ENCODE measurements around the gene RBM43.

The RBM43 gene

DNA sequence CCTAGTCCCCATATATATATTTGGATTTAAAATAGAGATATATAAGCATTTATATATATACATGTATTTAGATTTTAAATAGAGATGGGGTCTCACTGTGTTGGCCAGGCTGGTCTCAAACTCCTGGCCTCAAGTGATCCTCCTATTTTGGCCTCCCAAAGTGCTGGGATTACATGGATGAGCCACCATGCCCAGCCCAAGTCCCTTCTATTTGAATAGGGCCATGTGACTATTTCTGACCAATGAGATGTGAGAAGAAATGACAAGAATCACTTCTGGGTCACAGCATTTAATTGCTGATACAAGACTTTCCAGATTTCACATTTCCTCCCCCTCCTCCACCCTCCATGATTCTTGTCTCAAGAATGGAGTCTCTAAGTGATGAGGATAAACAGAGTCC, 6.4 kb upstream of the RBM43 start:
- TF ChIP-seq, protein P1, sequence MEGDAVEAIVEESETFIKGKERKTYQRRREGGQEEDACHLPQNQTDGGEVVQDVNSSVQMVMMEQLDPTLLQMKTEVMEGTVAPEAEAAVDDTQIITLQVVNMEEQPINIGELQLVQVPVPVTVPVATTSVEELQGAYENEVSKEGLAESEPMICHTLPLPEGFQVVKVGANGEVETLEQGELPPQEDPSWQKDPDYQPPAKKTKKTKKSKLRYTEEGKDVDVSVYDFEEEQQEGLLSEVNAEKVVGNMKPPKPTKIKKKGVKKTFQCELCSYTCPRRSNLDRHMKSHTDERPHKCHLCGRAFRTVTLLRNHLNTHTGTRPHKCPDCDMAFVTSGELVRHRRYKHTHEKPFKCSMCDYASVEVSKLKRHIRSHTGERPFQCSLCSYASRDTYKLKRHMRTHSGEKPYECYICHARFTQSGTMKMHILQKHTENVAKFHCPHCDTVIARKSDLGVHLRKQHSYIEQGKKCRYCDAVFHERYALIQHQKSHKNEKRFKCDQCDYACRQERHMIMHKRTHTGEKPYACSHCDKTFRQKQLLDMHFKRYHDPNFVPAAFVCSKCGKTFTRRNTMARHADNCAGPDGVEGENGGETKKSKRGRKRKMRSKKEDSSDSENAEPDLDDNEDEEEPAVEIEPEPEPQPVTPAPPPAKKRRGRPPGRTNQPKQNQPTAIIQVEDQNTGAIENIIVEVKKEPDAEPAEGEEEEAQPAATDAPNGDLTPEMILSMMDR (IDR thresholded peaks at IDR 0.05; ENCODE audit: low read depth, low read length): no peak

DNA sequence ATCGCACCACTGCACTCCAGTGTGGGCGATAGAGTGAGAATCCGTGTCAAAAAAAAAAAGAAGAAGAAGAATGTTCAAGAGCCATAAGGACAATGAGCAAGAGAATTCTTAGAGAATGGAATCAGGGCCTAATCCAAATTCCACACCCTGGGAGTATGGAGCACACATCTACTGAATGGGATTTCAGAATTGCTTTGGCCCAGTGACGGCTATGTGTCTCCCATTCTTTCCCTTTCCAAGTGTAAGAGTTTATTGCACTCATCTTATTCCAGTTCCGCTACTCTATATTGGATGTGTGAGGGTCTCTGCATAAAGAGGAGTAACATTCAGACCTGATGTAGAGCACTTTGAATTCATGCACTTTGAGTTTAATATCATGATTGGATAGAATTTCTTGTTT, 5.9 kb upstream of the RBM43 start:
- DNase-seq (ENCODE audit: extremely low read depth, low read depth): no peak
- TF ChIP-seq, protein P1 (IDR thresholded peaks at IDR 0.05; ENCODE audit: low read depth, low read length): no peak

More for the DNA sequence above, 6.4 kb upstream of the RBM43 start:
- no peak for DNase-seq (ENCODE audit: extremely low read depth, low read depth)

DNA sequence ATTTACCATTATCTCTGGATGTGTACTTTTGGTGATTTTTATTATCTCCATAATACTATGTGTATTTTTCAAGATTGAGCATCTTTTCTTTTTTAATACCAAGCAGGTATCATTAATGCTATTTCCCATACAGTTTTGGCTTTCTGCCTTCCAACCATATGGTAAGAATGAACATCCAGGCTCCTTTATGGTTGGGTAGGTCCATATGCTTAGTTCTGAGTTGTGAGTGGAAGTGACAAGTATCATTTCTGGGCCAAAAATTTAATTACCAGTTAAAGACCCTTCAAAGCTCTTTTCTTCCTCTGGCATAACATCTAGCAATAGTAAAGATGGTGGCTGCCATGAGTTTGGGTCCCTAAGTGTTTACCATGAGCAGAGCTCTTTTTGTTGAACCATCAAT, 4.3 kb upstream of the RBM43 start:
- TF ChIP-seq, protein P1 (IDR thresholded peaks at IDR 0.05; ENCODE audit: low read depth, low read length): no peak
- DNase-seq (ENCODE audit: extremely low read depth, low read depth): no peak

DNA sequence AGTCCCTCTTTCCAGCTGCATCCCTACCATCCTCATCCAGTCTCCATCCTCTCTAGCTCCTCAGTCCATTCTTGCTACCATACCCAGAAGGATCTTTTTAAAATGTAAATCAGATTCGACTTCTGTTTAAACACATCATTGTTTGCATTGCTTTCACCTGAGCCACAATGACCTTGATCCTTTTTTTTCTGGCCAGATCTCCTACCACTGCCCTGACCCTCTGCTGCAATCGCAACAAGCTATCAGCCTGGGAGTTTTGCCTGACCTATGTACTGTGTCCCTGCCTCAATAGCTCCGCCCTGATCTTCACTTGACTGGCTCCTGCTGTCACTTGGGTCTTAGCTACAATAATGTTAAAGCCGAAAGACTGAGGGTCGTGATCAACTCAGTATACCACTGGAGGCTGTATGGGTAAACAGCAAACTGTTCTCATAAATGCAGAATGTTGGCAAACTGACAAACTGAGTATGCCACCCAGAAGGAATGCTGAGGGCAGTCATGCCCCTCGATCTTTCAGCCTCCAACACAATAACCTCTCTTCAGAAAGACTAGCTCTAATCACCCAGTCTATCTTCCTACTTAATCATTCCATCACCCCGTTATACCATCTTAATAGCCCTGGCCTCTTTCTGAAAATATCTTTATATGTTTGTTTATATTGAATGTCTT, 2.6 kb upstream of the RBM43 start:
- TF ChIP-seq, protein P1 (IDR thresholded peaks at IDR 0.05; ENCODE audit: low read depth, low read length): no peak
- DNase-seq (ENCODE audit: extremely low read depth, low read depth): no peak

DNA sequence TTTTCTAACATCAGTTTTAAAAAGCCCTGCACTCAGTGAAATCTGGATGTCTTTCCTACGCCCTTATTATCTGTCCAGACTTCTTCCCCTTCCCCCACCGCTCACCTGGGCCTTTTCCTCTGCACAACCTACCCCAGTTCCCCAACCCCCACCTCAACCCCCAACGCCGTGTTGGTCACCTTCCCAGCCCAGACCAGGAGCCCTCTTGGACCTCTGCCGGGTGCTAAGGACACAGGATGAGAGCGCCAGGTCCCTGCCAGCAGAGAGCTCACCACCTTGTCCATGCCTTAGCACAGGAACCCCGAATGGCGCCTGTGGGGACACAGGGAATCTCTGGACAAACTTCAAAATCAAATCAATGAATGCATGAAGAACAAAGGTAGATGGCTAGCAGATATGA, 966 bp upstream of the RBM43 start:
- DNase-seq (ENCODE audit: extremely low read depth, low read depth): no peak
- TF ChIP-seq, protein P1 (IDR thresholded peaks at IDR 0.05; ENCODE audit: low read depth, low read length): no peak

DNA sequence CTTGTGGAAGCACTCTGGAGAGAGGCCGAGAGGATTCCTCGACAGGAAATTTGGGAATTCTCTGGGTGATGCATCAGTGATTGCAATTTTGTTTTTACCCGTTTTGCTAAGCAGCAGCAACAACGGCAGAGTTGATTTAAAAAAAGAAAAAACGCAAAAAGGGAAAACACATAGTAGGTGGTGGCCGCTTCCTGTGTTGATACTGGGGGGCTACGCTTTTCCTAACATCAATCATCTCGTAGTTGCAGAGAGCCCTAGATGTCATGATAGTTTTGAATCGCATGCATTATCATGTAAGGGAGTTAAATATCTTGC, 271 bp upstream of the RBM43 start:
- TF ChIP-seq, protein P1 (IDR thresholded peaks at IDR 0.05; ENCODE audit: low read depth, low read length): no peak
- no peak for DNase-seq (ENCODE audit: extremely low read depth, low read depth)

DNA sequence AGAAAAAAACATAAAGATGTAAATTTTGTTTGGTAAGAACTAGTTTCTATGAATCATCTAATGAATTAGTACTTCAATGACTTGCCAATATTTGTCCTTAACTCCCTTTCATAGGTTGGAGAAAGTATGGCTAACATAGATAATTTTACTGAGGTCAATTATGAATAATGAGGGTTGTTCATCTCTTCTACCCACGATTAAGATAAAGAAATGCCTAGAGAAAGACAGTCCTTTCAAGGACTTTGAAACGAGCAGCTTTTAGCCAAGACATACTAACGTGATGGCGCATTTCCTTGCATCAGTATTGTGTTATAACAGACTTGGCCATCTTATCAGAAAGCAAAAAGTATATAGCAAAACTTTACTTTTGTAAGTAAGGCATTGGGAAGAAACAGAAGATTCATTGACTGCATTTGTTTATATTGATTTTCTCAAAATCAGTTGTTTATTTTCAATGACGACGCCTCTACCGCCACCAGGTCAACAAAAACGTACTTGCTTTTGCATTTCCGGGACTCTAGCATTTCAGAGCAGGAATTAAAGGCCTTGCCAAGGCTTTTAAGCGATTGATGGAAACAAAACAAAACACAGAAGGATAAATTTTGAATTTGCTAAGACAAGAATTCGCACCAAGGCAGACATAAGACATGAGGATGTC, 961 bp downstream of the RBM43 start:
- DNase-seq (ENCODE audit: extremely low read depth, low read depth): no peak

More for the DNA sequence above, 961 bp downstream of the RBM43 start:
- TF ChIP-seq, protein P1 (IDR thresholded peaks at IDR 0.05; ENCODE audit: low read depth, low read length): no peak

Measured in AG09319 (cell line).